ENCODE measurements around the gene XPO6.

Gene XPO6

GRCh38 chr16:28090646-28091377, 121.0 kb downstream of the XPO6 start:
- no peaks in the 10 kb centered on the region for H3K4me1 ChIP-seq (ENCODE audit: insufficient read depth, low read length)
- no peak overlapping the region for H2AFZ ChIP-seq (ENCODE audit: low read depth, low read length)
- no peaks in the 10 kb centered on the region for H3K27me3 ChIP-seq (ENCODE audit: insufficient read depth, low read length)
- no peaks in the 10 kb centered on the region for H3K9me3 ChIP-seq (ENCODE audit: low read length)
- no peak overlapping the region for H3K4me3 ChIP-seq (ENCODE audit: low read length)
- no peaks in the 10 kb centered on the region for H3K36me3 ChIP-seq (ENCODE audit: insufficient read depth, low read length)

- no peaks in the 10 kb centered on the region for H3K36me3 ChIP-seq (ENCODE audit: insufficient read depth, low read length)
Measured at GRCh38 chr16:28089992-28090365, 121.8 kb downstream of the XPO6 start.

DNA sequence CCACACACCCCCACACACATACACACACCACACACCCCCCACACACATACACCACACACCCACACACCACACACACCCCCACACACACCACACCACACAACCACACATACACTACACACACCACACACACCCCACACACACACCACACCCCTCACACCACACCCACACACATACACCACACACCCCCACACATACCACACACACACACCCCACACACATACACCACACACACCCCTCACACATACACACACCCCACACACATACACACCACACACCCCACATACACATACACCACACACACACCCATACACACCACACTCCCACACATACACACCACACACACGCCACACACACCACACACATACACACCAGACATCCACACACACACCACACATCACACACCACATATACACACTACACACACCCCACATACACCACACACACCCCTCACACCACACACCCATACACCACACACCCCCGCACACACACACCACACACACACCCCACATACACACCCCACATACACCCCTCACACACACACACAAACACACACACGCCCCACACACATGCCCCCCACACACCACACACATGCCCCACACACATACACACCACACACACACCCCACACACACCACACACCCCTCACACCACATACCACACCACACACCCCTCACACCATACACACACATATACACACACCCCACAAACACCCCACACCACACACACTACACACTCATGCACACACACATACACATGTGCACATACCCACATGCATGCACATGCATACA, 122.4 kb downstream of the XPO6 start:
- Histone ChIP-seq H3K4me3 (ENCODE audit: low read length) (no peak overlapping the region), H2AFZ (ENCODE audit: low read depth, low read length) (no peak overlapping the region), H3K4me1 (ENCODE audit: insufficient read depth, low read length) (no peaks in the 10 kb centered on the region)

More at GRCh38 chr16:28089992-28090365, 121.8 kb downstream of the XPO6 start:
- Histone ChIP-seq H3K9me3 (ENCODE audit: low read length) (no peaks in the 10 kb centered on the region), H3K27me3 (ENCODE audit: insufficient read depth, low read length) (no peaks in the 10 kb centered on the region), H3K4me1 (ENCODE audit: insufficient read depth, low read length) (no peaks in the 10 kb centered on the region), H2AFZ (ENCODE audit: low read depth, low read length) (no peak overlapping the region), H3K4me3 (ENCODE audit: low read length) (no peak overlapping the region)

DNA sequence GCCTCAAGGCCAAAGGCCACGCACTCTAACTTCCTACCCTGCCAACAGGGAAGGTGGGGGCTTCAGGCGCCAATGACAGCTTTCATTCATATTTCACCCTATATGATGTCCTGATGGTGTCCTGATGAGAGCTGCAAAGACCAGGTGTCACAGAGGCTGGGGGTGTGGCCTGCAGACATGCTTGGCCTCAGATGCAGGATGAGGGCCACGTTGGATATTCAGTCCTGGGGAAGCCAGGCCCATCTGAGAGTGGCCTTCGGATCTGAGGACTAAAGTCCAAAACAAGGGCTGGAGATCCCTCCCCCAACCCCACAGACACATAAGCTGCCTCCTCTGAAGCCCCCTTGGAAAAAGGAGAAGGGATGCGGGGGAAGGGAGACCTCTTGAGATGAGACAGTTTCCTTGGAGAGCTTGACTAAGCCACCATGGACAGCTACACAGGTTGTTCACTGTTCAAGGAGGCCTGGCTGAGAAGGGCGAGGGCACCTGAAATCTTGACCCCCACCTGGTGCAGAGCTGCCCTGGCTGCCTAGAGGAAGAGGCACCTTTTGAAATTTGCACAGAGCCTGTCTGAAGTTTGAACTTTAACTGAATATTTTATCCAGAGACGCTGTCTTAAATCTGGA, 124.0 kb downstream of the XPO6 start:
- Histone ChIP-seq H3K36me3 (ENCODE audit: insufficient read depth, low read length) (no peaks in the 10 kb centered on the region), H3K4me1 (ENCODE audit: insufficient read depth, low read length) (no peaks in the 10 kb centered on the region), H2AFZ (ENCODE audit: low read depth, low read length) (no peak overlapping the region), H3K4me3 (ENCODE audit: low read length) (no peak overlapping the region), H3K9me3 (ENCODE audit: low read length) (no peaks in the 10 kb centered on the region), H3K27me3 (ENCODE audit: insufficient read depth, low read length) (no peaks in the 10 kb centered on the region)

More for the DNA sequence above, 122.4 kb downstream of the XPO6 start:
- Histone ChIP-seq H3K27me3 (ENCODE audit: insufficient read depth, low read length) (no peaks in the 10 kb centered on the region), H3K9me3 (ENCODE audit: low read length) (no peaks in the 10 kb centered on the region), H3K36me3 (ENCODE audit: insufficient read depth, low read length) (no peaks in the 10 kb centered on the region)

GRCh38 chr16:28087140-28087660, 124.6 kb downstream of the XPO6 start:
- H3K27me3 ChIP-seq (ENCODE audit: insufficient read depth, low read length), result no peaks in the 10 kb centered on the region
- no peaks in the 10 kb centered on the region for H3K4me1 ChIP-seq (ENCODE audit: insufficient read depth, low read length)
- H2AFZ ChIP-seq (ENCODE audit: low read depth, low read length), result no peak overlapping the region
- H3K36me3 ChIP-seq (ENCODE audit: insufficient read depth, low read length), result no peaks in the 10 kb centered on the region
- H3K4me3 ChIP-seq (ENCODE audit: low read length), result no peak overlapping the region
- no peaks in the 10 kb centered on the region for H3K9me3 ChIP-seq (ENCODE audit: low read length)

DNA sequence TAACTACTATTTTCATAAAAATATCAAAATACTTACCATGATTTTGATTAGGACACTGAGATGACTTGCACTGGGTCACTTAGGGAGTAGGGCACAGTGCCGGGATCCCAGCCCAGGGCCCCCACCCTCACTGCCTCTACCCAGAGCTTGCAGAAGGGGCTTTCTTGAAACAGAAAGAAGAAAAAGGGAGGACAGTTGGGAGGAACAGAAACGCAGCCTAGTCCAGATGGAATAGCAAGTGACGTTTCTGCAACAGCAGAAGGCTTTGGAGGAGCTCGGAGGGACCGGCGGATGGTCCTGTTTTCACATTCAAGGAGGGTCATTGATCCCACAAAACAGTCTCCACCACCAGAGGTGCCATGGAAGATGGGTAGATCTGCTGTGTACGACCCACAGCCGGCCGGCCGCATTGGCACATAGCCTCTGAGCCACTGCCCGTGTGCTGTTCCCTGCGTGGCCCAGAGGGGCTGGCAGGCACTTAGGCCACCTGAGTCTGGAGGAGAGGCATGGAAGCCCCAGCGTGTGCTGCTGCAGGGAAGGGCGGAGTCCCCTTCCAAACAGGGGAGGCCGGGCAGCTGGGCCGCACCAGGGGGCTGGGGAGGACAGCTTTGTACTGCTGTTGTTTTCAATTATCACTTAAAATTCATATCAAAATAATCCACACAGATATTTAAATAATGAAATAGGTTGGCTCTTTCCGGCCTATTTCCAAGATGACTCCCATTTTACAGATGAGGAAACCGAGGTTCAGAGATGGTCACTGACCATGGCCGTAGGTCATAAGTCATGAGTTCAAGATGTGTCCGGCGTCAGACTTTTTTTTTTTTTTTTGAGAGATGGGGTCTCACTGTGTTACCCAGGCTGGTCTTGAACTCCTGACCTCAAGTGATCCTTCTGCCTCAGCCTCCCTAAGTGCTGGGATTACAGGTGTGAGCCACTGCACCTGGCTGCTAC, 125.3 kb downstream of the XPO6 start:
- Histone ChIP-seq H3K4me1 (ENCODE audit: insufficient read depth, low read length) (no peaks in the 10 kb centered on the region), H3K36me3 (ENCODE audit: insufficient read depth, low read length) (no peaks in the 10 kb centered on the region), H2AFZ (ENCODE audit: low read depth, low read length) (no peak overlapping the region), H3K27me3 (ENCODE audit: insufficient read depth, low read length) (no peaks in the 10 kb centered on the region), H3K9me3 (ENCODE audit: low read length) (no peaks in the 10 kb centered on the region), H3K4me3 (ENCODE audit: low read length) (no peak overlapping the region)

- Histone ChIP-seq H3K27me3 (ENCODE audit: insufficient read depth, low read length) (no peaks in the 10 kb centered on the region), H3K4me1 (ENCODE audit: insufficient read depth, low read length) (no peaks in the 10 kb centered on the region), H2AFZ (ENCODE audit: low read depth, low read length) (no peak overlapping the region), H3K36me3 (ENCODE audit: insufficient read depth, low read length) (no peaks in the 10 kb centered on the region), H3K4me3 (ENCODE audit: low read length) (no peak overlapping the region), H3K9me3 (ENCODE audit: low read length) (no peaks in the 10 kb centered on the region)
Measured at GRCh38 chr16:28085389-28086171, 126.2 kb downstream of the XPO6 start.

DNA sequence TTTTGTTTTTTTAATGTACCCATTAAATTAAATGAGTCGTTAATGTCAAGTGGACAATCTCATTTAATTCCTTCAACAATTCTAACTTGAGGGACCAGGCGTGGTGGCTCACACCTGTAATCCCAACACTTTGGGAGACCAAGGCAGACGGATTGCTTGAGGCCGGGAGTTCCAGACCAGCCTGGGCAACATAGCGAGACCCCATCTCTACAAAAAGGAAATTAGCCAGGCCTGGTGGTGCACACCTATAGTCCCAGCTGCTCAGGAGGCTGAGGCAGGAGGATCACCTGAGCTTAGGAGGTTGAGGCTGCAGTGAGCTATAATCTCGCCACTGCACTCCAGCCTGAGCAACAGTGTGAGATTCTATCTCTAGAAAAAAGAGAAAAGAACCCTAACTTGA, 127.6 kb downstream of the XPO6 start:
- H3K36me3 ChIP-seq (ENCODE audit: insufficient read depth, low read length), result no peaks in the 10 kb centered on the region
- H2AFZ ChIP-seq (ENCODE audit: low read depth, low read length), result no peak overlapping the region
- H3K27me3 ChIP-seq (ENCODE audit: insufficient read depth, low read length), result no peaks in the 10 kb centered on the region
- no peak overlapping the region for H3K4me3 ChIP-seq (ENCODE audit: low read length)
- no peaks in the 10 kb centered on the region for H3K4me1 ChIP-seq (ENCODE audit: insufficient read depth, low read length)
- no peaks in the 10 kb centered on the region for H3K9me3 ChIP-seq (ENCODE audit: low read length)

- Histone ChIP-seq H3K4me3 (ENCODE audit: low read length) (no peak overlapping the region), H2AFZ (ENCODE audit: low read depth, low read length) (no peak overlapping the region), H3K9me3 (ENCODE audit: low read length) (no peaks in the 10 kb centered on the region), H3K36me3 (ENCODE audit: insufficient read depth, low read length) (no peaks in the 10 kb centered on the region), H3K4me1 (ENCODE audit: insufficient read depth, low read length) (no peaks in the 10 kb centered on the region), H3K27me3 (ENCODE audit: insufficient read depth, low read length) (no peaks in the 10 kb centered on the region)
Measured at GRCh38 chr16:28082624-28083023, 129.1 kb downstream of the XPO6 start.

DNA sequence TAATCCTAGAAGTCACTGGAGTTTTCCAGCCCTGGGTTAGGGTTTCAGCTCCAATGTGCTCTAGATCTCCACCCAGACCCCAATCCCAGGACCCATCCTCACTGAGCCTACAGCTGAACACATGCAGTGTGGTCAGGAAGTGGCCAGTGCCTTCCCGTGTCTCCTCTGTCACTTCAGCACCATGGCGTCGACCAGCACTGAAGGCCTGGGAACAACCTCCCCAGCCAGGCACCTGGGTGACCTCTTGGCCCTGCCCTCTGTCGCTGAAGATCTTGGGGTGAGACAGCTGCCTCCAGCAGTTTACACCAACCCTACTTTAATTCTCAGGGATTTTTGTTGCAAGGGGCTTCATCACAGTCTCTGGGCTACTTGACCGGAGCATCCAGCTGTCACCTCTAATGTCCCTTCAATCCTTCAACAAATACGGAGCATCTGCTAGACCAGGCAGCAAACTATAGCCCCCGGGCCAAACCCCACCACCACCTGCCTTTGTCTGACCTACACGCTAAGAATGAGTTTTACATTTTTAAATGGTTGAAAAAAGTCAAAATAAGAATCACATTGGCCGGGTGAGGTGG, 130.3 kb downstream of the XPO6 start:
- Histone ChIP-seq H3K36me3 (ENCODE audit: insufficient read depth, low read length) (no peaks in the 10 kb centered on the region), H3K27me3 (ENCODE audit: insufficient read depth, low read length) (no peaks in the 10 kb centered on the region), H3K9me3 (ENCODE audit: low read length) (no peaks in the 10 kb centered on the region), H3K4me3 (ENCODE audit: low read length) (no peak overlapping the region), H3K4me1 (ENCODE audit: insufficient read depth, low read length) (no peaks in the 10 kb centered on the region), H2AFZ (ENCODE audit: low read depth, low read length) (no peak overlapping the region)

DNA sequence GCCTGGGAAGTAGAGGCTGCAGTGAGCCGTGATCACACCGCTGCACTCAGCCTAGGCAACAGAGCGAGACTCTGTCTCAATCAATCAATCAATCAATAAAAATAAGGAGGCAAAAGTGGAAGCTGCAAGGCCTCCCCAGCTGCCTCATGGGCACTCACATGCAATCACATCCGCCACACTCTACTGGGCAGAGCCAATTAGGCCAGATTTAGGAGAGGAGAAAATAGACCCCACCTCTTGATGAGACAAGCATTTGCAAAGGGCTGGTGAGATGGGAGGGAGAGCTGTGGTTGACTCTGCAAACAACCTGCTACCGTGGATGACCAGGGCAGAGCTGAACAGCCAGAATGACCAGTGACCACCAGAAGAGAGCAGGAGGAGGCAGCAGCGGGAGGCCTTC, 133.5 kb downstream of the XPO6 start:
- H3K4me1 ChIP-seq (ENCODE audit: insufficient read depth, low read length), result no peaks in the 10 kb centered on the region
- no peaks in the 10 kb centered on the region for H3K9me3 ChIP-seq (ENCODE audit: low read length)
- no peak overlapping the region for H2AFZ ChIP-seq (ENCODE audit: low read depth, low read length)
- no peaks in the 10 kb centered on the region for H3K36me3 ChIP-seq (ENCODE audit: insufficient read depth, low read length)
- no peaks in the 10 kb centered on the region for H3K27me3 ChIP-seq (ENCODE audit: insufficient read depth, low read length)
- H3K4me3 ChIP-seq (ENCODE audit: low read length), result no peak overlapping the region

- no peaks in the 10 kb centered on the region for H3K9me3 ChIP-seq (ENCODE audit: low read length)
- H2AFZ ChIP-seq (ENCODE audit: low read depth, low read length), result no peak overlapping the region
- no peak overlapping the region for H3K4me3 ChIP-seq (ENCODE audit: low read length)
- H3K27me3 ChIP-seq (ENCODE audit: insufficient read depth, low read length), result peaks cover 3% of the 10 kb centered on the region
- no peaks in the 10 kb centered on the region for H3K4me1 ChIP-seq (ENCODE audit: insufficient read depth, low read length)
- H3K36me3 ChIP-seq (ENCODE audit: insufficient read depth, low read length), result no peaks in the 10 kb centered on the region
Measured at GRCh38 chr16:28073836-28074235, 137.9 kb downstream of the XPO6 start.
